MM.1S (cell line): ENCODE measurements around the gene KRTCAP3.

Experiments
- DNase-seq: peaks from one replicate; pipeline ENCODE4 v3.0.0-alpha.2; 2015
- H2AFZ ChIP-seq: fragments of 300-600 bp; sonication (generic); 2 replicates; pipeline ENCODE4 v1.6.0; 2016; ENCODE audit warnings: antibody characterized with exemption, low read length
- H3F3A ChIP-seq: fragments of 300-600 bp; sonication (generic); 2 replicates; pipeline ENCODE4 v1.6.1; 2016; ENCODE audit warnings: mild to moderate bottlenecking, antibody characterized with exemption, low read length, moderate library complexity, mixed read lengths; ENCODE audit not compliant: insufficient read depth
- H3K27ac ChIP-seq: fragments of 300-600 bp; sonication (generic); 2 replicates; pipeline ENCODE4 v1.5.1; 2016; ENCODE audit warnings: mild to moderate bottlenecking, low read length
- H3K27me3 ChIP-seq: fragments of 300-600 bp; sonication (generic); replicated peaks from 2 replicates; pipeline ENCODE4 v1.6.0; 2016; ENCODE audit warnings: low read length; ENCODE audit not compliant: insufficient read depth
- H3K36me3 ChIP-seq: fragments of 300-600 bp; sonication (generic); replicated peaks from 2 replicates; pipeline ENCODE4 v1.6.1; 2016; ENCODE audit warnings: mild to moderate bottlenecking, low read length, mixed read lengths; ENCODE audit not compliant: insufficient read depth
- H3K4me1 ChIP-seq: fragments of 300-600 bp; sonication (generic); 2 replicates; pipeline ENCODE4 v1.6.1; 2016; ENCODE audit warnings: low read length, mixed read lengths
- H3K4me2 ChIP-seq: fragments of 300-600 bp; sonication (generic); 2 replicates; pipeline ENCODE4 v1.6.0; 2016; ENCODE audit warnings: low read depth, low read length
- H3K4me3 ChIP-seq: fragments of 300-600 bp; sonication (generic); 2 replicates; pipeline ENCODE4 v1.5.1; 2016; ENCODE audit warnings: low read length, mixed read lengths
- H3K79me2 ChIP-seq: fragments of 300-600 bp; sonication (generic); 2 replicates; pipeline ENCODE4 v1.6.1; 2016; ENCODE audit warnings: mixed run types, low read length, mixed read lengths
- H3K9ac ChIP-seq: fragments of 300-600 bp; sonication (generic); 2 replicates; pipeline ENCODE4 v1.6.1; 2016; ENCODE audit warnings: low read length, mixed read lengths
- H3K9me2 ChIP-seq: fragments of 300-600 bp; sonication (generic); replicated peaks from 2 replicates; pipeline ENCODE4 v1.6.1; 2016; ENCODE audit warnings: mild to moderate bottlenecking, low read length, mixed read lengths; ENCODE audit not compliant: insufficient read depth
- H3K9me3 ChIP-seq: fragments of 300-600 bp; sonication (generic); replicated peaks from 2 replicates; pipeline ENCODE4 v1.6.1; 2016; ENCODE audit warnings: mild to moderate bottlenecking, low read length, mixed read lengths; ENCODE audit not compliant: insufficient read depth
- H4K20me1 ChIP-seq: fragments of 300-600 bp; sonication (generic); 2 replicates; pipeline ENCODE4 v1.6.1; 2016; ENCODE audit warnings: mild to moderate bottlenecking, low read length, moderate library complexity, mixed read lengths; ENCODE audit not compliant: insufficient read depth
- EZH2 ChIP-seq: fragments of 300-600 bp; sonication (generic); optimal IDR thresholded peaks from 2 replicates; pipeline ENCODE3; 2017; ENCODE audit warnings: low read depth, mild to moderate bottlenecking, antibody characterized with exemption, low read length, mixed read lengths
- EZH2phosphoT487 ChIP-seq: fragments of 300-600 bp; sonication (generic); IDR thresholded peaks from 2 replicates; pipeline ENCODE4 v1.6.1; 2018; ENCODE audit warnings: antibody characterized with exemption, low read length
- TF ChIP-seq, protein P1 (sequence below): fragments of 300-600 bp; sonication (generic); IDR thresholded peaks from 2 replicates; pipeline ENCODE4 v1.5.1; 2016; ENCODE audit warnings: antibody characterized with exemption, low read length, mixed read lengths

KRTCAP3 gene, protein sequence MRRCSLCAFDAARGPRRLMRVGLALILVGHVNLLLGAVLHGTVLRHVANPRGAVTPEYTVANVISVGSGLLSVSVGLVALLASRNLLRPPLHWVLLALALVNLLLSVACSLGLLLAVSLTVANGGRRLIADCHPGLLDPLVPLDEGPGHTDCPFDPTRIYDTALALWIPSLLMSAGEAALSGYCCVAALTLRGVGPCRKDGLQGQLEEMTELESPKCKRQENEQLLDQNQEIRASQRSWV

DNA sequence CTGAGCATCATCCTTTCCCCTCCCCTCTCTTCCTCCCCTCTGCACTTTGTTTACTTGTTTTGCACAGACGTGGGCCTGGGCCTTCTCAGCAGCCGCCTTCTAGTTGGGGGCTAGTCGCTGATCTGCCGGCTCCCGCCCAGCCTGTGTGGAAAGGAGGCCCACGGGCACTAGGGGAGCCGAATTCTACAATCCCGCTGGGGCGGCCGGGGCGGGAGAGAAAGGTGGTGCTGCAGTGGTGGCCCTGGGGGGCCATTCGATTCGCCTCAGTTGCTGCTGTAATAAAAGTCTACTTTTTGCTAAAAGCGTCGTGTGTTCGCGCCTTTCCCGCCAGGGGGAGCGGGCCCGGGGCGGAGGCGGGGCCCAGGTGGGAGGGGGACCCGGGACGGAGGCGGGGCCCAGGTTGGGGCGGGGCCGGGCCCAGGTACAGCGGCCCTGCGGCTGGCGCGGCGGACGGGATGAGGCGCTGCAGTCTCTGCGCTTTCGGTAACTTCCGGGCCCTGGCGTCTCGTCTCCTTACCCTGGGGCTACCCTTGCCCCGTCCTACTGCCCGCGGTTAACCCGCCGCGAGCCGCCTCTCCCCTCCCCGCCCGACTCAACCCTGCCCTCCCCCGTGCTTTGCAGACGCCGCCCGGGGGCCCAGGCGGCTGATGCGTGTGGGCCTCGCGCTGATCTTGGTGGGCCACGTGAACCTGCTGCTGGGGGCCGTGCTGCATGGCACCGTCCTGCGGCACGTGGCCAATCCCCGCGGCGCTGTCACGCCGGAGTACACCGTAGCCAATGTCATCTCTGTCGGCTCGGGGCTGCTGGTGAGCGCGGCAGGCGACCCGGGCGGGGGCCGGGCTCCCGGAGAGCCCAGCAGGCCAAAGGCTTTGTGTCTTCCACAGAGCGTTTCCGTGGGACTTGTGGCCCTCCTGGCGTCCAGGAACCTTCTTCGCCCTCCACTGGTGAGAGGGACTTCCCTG is at the start of gene KRTCAP3:
KRTCAP3 (plus strand) TSS at position 424 of the 962 bp plus-strand sequence; CDS start at position 456, 32 bp downstream.
- TF ChIP-seq EZH2 (no peak), EZH2phosphoT487 (no peak)
- TF ChIP-seq, protein P1, sequence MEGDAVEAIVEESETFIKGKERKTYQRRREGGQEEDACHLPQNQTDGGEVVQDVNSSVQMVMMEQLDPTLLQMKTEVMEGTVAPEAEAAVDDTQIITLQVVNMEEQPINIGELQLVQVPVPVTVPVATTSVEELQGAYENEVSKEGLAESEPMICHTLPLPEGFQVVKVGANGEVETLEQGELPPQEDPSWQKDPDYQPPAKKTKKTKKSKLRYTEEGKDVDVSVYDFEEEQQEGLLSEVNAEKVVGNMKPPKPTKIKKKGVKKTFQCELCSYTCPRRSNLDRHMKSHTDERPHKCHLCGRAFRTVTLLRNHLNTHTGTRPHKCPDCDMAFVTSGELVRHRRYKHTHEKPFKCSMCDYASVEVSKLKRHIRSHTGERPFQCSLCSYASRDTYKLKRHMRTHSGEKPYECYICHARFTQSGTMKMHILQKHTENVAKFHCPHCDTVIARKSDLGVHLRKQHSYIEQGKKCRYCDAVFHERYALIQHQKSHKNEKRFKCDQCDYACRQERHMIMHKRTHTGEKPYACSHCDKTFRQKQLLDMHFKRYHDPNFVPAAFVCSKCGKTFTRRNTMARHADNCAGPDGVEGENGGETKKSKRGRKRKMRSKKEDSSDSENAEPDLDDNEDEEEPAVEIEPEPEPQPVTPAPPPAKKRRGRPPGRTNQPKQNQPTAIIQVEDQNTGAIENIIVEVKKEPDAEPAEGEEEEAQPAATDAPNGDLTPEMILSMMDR = no peak
- Histone ChIP-seq H3K27ac (no peak within 1 kb of the TSS), H3F3A (no peaks in the 10 kb centered on the region), H3K79me2 (no peaks in the 10 kb centered on the region), H3K4me2 (no peak within 1 kb of the TSS), H4K20me1 (no peaks in the 10 kb centered on the region), H3K9me2 (no peaks in the 10 kb centered on the region), H2AFZ (no peak within 1 kb of the TSS), H3K9ac (no peak within 1 kb of the TSS), H3K27me3 (no peaks in the 10 kb centered on the region), H3K4me1 (no peaks in the 10 kb centered on the region), H3K9me3 (no peaks in the 10 kb centered on the region), H3K4me3 (no peak within 1 kb of the TSS), H3K36me3 (no peaks in the 10 kb centered on the region)
- DNase-seq = no peak

DNA sequence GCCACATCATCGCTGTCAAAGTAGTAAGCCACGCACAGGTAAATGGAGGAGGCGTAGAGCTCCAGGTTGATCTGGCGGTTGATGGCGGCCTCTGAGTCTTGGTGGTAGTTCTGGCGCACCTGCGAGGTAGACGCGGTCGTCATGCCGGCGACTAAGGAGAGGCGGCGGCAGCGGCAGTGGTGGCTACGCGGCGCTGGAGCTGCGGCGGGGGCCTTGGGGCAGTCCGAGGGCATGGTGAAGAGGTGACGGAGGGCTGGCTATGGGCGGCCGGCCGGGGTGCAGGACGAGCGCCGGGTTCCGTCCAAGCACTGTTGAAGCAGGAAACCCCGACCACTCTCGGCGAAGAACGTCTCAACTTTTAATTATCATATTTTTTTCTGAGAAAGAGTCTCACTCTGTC is 49.0 kb upstream of the KRTCAP3 start:
- no peak overlapping the region for H3K9ac ChIP-seq
- H3F3A ChIP-seq = no peaks in the 10 kb centered on the region
- H3K4me2 ChIP-seq = no peak overlapping the region
- DNase-seq = no peak
- H2AFZ ChIP-seq = no peak overlapping the region
- H3K79me2 ChIP-seq = peaks cover 95% of the 10 kb centered on the region
- H3K27ac ChIP-seq = no peak overlapping the region
- no peaks in the 10 kb centered on the region for H3K9me3 ChIP-seq
- no peaks in the 10 kb centered on the region; the same call in 1 of the 2 replicates for H3K36me3 ChIP-seq
- no peak overlapping the region for H3K4me3 ChIP-seq
- no peaks in the 10 kb centered on the region for H3K9me2 ChIP-seq
- H4K20me1 ChIP-seq = peaks cover 8% of the 10 kb centered on the region; the same call in 1 of the 2 replicates
- no peak for TF ChIP-seq EZH2
- TF ChIP-seq, protein P1 = no peak
- no peak for TF ChIP-seq EZH2phosphoT487
- H3K4me1 ChIP-seq = no peaks in the 10 kb centered on the region
- H3K27me3 ChIP-seq = no peaks in the 10 kb centered on the region

DNA sequence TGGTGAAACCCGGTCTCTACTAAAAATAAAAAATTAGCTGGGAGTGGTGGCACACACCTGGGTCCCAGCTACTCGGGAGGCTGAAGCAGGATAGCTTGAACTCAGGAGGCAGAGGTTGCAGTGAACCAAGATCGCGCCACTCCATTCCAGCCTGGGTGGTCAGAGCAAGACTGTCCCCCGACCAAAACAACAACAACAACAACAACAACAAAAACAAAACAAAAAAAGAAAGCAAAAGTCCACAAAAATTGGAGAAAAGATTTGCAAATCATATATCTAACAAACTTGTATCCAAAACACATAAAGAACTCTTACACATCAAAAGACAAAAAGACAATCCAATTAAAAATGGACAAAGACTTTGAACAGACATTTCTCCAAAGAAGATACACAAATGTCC is 43.2 kb upstream of the KRTCAP3 start:
- Histone ChIP-seq H3K79me2 (peaks cover 98% of the 10 kb centered on the region), H2AFZ (no peak overlapping the region), H3K4me1 (no peaks in the 10 kb centered on the region), H3K4me3 (no peak overlapping the region), H3F3A (no peaks in the 10 kb centered on the region), H3K9ac (no peak overlapping the region), H3K4me2 (no peak overlapping the region), H3K27ac (no peak overlapping the region), H3K9me3 (no peaks in the 10 kb centered on the region), H4K20me1 (peaks cover 31% of the 10 kb centered on the region), H3K9me2 (no peaks in the 10 kb centered on the region), H3K27me3 (no peaks in the 10 kb centered on the region), H3K36me3 (peaks cover 2% of the 10 kb centered on the region; the same call in 1 of the 2 replicates)
- TF ChIP-seq, protein P1 = no peak
- TF ChIP-seq EZH2phosphoT487 (no peak), EZH2 (no peak)
- DNase-seq = no peak
